ENCODE measurements around the gene PTGER1. TPM values are rescaled to one million over a fixed set of nuclear protein-coding genes. Genes with fewer than 3 reads are reported as not detected.
A peak's percentile ranks its signal among the peaks of the same experiment; 100 is the strongest.

The PTGER1 gene
- total and polyA plus RNA-seq, 2 experiments from 2014 or later = 0.60 to 3.5 TPM

- 21% methylated on average over 27 of the region's 52 CpGs for WGBS (ENCODE audit: low lambda C conversion rate, missing lambda C conversion rate)
- Histone ChIP-seq H3K36me3 (replicated peaks; ENCODE audit: insufficient read depth, low read depth) (no peaks in the 10 kb centered on the region), H3K4me2 (peak overlapping the region; percentile 96), H3K27me3 (no peaks in the 10 kb centered on the region), H2AFZ (peak overlapping the region; percentile 68), H3K4me1 (ENCODE audit: insufficient read depth) (peaks cover 14% of the 10 kb centered on the region), H3K9me3 (ENCODE audit: low read depth) (no peaks in the 10 kb centered on the region), H3K79me2 (peaks cover 52% of the 10 kb centered on the region), H3K9me2 (replicated peaks; ENCODE audit: insufficient read depth) (no peaks in the 10 kb centered on the region), H4K20me1 (ENCODE audit: insufficient read depth, poor library complexity, severe bottlenecking) (no peaks in the 10 kb centered on the region), H3K27ac (peak overlapping the region; percentile 43), H3K4me3 (peak overlapping the region; percentile 97)
- DNase-seq (ENCODE audit: low spot score) = peak; percentile 60
- no peak for TF ChIP-seq EZH2 (IDR thresholded peaks at IDR 0.05; ENCODE audit: borderline replicate concordance)
- TF ChIP-seq EZH2phosphoT487 (IDR thresholded peaks at IDR 0.05; ENCODE audit: low read depth, severe bottlenecking, unreplicated experiment) = no peak
- TF ChIP-seq, protein P1, sequence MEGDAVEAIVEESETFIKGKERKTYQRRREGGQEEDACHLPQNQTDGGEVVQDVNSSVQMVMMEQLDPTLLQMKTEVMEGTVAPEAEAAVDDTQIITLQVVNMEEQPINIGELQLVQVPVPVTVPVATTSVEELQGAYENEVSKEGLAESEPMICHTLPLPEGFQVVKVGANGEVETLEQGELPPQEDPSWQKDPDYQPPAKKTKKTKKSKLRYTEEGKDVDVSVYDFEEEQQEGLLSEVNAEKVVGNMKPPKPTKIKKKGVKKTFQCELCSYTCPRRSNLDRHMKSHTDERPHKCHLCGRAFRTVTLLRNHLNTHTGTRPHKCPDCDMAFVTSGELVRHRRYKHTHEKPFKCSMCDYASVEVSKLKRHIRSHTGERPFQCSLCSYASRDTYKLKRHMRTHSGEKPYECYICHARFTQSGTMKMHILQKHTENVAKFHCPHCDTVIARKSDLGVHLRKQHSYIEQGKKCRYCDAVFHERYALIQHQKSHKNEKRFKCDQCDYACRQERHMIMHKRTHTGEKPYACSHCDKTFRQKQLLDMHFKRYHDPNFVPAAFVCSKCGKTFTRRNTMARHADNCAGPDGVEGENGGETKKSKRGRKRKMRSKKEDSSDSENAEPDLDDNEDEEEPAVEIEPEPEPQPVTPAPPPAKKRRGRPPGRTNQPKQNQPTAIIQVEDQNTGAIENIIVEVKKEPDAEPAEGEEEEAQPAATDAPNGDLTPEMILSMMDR (IDR thresholded peaks at IDR 0.05; ENCODE audit: poor library complexity) = no peak
Observed at GRCh38 chr19:14433554-14434501, 41.3 kb downstream of the PTGER1 start.

- peak within 1 kb of the TSS; percentile 97 for H3K4me3 ChIP-seq
- H3K27ac ChIP-seq = peak within 1 kb of the TSS; percentile 43
- 10% methylated on average over 12 of the region's 85 CpGs for WGBS (ENCODE audit: low lambda C conversion rate, missing lambda C conversion rate)
- H3K36me3 ChIP-seq (replicated peaks; ENCODE audit: insufficient read depth, low read depth) = no peaks in the 10 kb centered on the region
- no peaks in the 10 kb centered on the region for H4K20me1 ChIP-seq (ENCODE audit: insufficient read depth, poor library complexity, severe bottlenecking)
- peaks cover 14% of the 10 kb centered on the region for H3K4me1 ChIP-seq (ENCODE audit: insufficient read depth)
- no peaks in the 10 kb centered on the region for H3K27me3 ChIP-seq
- TF ChIP-seq EZH2 (IDR thresholded peaks at IDR 0.05; ENCODE audit: borderline replicate concordance) (no peak), EZH2phosphoT487 (IDR thresholded peaks at IDR 0.05; ENCODE audit: low read depth, severe bottlenecking, unreplicated experiment) (no peak)
- TF ChIP-seq, protein P1 (IDR thresholded peaks at IDR 0.05; ENCODE audit: poor library complexity) = no peak
- peak within 1 kb of the TSS; percentile 98 for H2AFZ ChIP-seq
- peak; percentile 84 for DNase-seq (ENCODE audit: low spot score)
- H3K79me2 ChIP-seq = peaks cover 44% of the 10 kb centered on the region
- H3K4me2 ChIP-seq = peak within 1 kb of the TSS; percentile 98
- no peaks in the 10 kb centered on the region for H3K9me2 ChIP-seq (replicated peaks; ENCODE audit: insufficient read depth)
- no peaks in the 10 kb centered on the region for H3K9me3 ChIP-seq (ENCODE audit: low read depth)
Observed at GRCh38 chr19:14432791-14433553, 42.2 kb downstream of the PTGER1 start, which contains the start of gene PKN1. TSS of gene PKN1 (plus strand) at chr19:14433306. CDS start at chr19:14433522, 216 bp downstream.

DNA sequence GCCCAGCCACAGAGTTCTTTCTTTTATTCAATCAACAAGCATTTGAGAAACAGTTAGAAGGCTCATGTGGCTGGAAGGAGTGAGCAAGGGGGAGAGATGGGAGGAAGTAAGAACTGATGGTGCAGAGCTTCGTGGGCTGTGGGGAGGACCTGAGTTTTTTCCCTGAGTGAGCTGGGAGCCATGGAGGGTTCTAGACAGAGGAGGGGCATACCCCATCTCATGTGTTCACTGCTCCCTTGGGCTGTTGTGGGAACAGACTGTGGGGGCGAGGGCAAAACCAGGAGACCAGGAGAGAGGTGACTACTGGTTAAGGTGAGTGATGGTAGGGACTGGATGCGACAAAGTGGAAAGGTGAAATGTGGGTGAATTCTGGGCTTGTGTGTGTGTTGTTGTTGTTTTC is 44.4 kb downstream of the PTGER1 start:
- no peak for DNase-seq (ENCODE audit: low spot score)
- Histone ChIP-seq H3K4me2 (no peak overlapping the region), H3K27ac (no peak overlapping the region), H3K27me3 (no peaks in the 10 kb centered on the region), H2AFZ (no peak overlapping the region), H3K4me1 (ENCODE audit: insufficient read depth) (peaks cover 14% of the 10 kb centered on the region), H3K4me3 (no peak overlapping the region), H4K20me1 (ENCODE audit: insufficient read depth, poor library complexity, severe bottlenecking) (no peaks in the 10 kb centered on the region), H3K9me3 (ENCODE audit: low read depth) (no peaks in the 10 kb centered on the region), H3K79me2 (peaks cover 24% of the 10 kb centered on the region), H3K36me3 (replicated peaks; ENCODE audit: insufficient read depth, low read depth) (no peaks in the 10 kb centered on the region), H3K9me2 (replicated peaks; ENCODE audit: insufficient read depth) (no peaks in the 10 kb centered on the region)
- WGBS (ENCODE audit: low lambda C conversion rate, missing lambda C conversion rate) = 92% methylated on average over 3 of the region's 3 CpGs
- TF ChIP-seq EZH2 (IDR thresholded peaks at IDR 0.05; ENCODE audit: borderline replicate concordance) = no peak
- TF ChIP-seq, protein P1 (IDR thresholded peaks at IDR 0.05; ENCODE audit: poor library complexity) = no peak
- no peak for TF ChIP-seq EZH2phosphoT487 (IDR thresholded peaks at IDR 0.05; ENCODE audit: low read depth, severe bottlenecking, unreplicated experiment)
